ENCODE results near the gene PHF19. TPM values are rescaled to one million over a fixed set of nuclear protein-coding genes. Genes with fewer than 3 reads are reported as not detected.
A peak's percentile ranks its signal among the peaks of the same experiment; 100 is the strongest.

PHF19 gene
- polyA plus RNA-seq, 1 donor (not counting 4 experiments of a cell fraction or from before 2014, with no cell fraction given): 11.7 TPM

GRCh38 chr9:120874226-120875194, 2.5 kb downstream of the PHF19 start:
- peak overlapping the region; percentile 59 for H3K27ac ChIP-seq (ENCODE audit: control insufficient read depth, insufficient read depth, low read length)
- no peaks in the 10 kb centered on the region for H4K20me1 ChIP-seq (ENCODE audit: control insufficient read depth, extremely low read depth, insufficient read depth, low read length)
- TF ChIP-seq CTCF (optimal IDR thresholded peaks at IDR 0.05 in 1 of 3, IDR thresholded peaks at IDR 0.05 in 1 of 3, conservative IDR thresholded peaks at IDR 0.05 in 1 of 3; ENCODE audit: extremely low read depth in 1 of 3, insufficient read depth in 2 of 3, low read length in 3 of 3): no peak
- TF ChIP-seq EZH2 (IDR thresholded peaks at IDR 0.05; ENCODE audit: low read length): no peak
- FAIRE-seq (no peak), DNase-seq (ENCODE audit: low read depth, low spot score) (no peak)
- dilution Hi-C loops (cut with MboI; ENCODE audit: extremely low pct_ligation_motif_present, low sequenced_read_pairs): no loop called here
- no peaks in the 10 kb centered on the region for H3K79me2 ChIP-seq (ENCODE audit: control insufficient read depth, insufficient read depth, low read length)
- H3K9ac ChIP-seq (ENCODE audit: control insufficient read depth, extremely low read depth, insufficient read depth, low read length): no peak overlapping the region
- no peak overlapping the region for H2AFZ ChIP-seq (ENCODE audit: control insufficient read depth, low read length)
- no peaks in the 10 kb centered on the region for H3K27me3 ChIP-seq (ENCODE audit: control insufficient read depth, extremely low read depth, insufficient read depth, low read length)
- H3K4me3 ChIP-seq (ENCODE audit: control insufficient read depth in 2 of 3, extremely low read depth in 1 of 3, insufficient read depth in 2 of 3, low read depth in 1 of 3, low read length in 3 of 3): no peak overlapping the region
- peaks cover 34% of the 10 kb centered on the region for H3K4me1 ChIP-seq (ENCODE audit: control insufficient read depth, extremely low read depth, insufficient read depth, low read length)
- peak overlapping the region; percentile 29 for H3K4me2 ChIP-seq (ENCODE audit: control insufficient read depth, extremely low read depth, insufficient read depth, low read depth, low read length)
- no peaks in the 10 kb centered on the region for H3K9me1 ChIP-seq (ENCODE audit: control insufficient read depth, extremely low read depth, insufficient read depth, low read length)
- H3K9me3 ChIP-seq (ENCODE audit: control insufficient read depth, low read depth, low read length): no peaks in the 10 kb centered on the region
- peaks cover 1 to 20% of the 10 kb centered on the region in 2 experiments for H3K36me3 ChIP-seq (ENCODE audit: control insufficient read depth in 2 of 2, extremely low read depth in 1 of 2, insufficient read depth in 2 of 2, low read length in 2 of 2)

GRCh38 chr9:120873512-120873911, 3.5 kb downstream of the PHF19 start:
- dilution Hi-C loops (cut with MboI; ENCODE audit: extremely low pct_ligation_motif_present, low sequenced_read_pairs): no loop called here
- peak; percentile 92 for DNase-seq (ENCODE audit: low read depth, low spot score)

More at GRCh38 chr9:120873512-120873911, 3.5 kb downstream of the PHF19 start:
- Histone ChIP-seq H3K36me3 (ENCODE audit: control insufficient read depth in 2 of 2, extremely low read depth in 1 of 2, insufficient read depth in 2 of 2, low read length in 2 of 2) (peaks cover 1 to 22% of the 10 kb centered on the region in 2 experiments), H3K4me3 (ENCODE audit: control insufficient read depth in 2 of 3, extremely low read depth in 1 of 3, insufficient read depth in 2 of 3, low read depth in 1 of 3, low read length in 3 of 3) (no peak overlapping the region), H2AFZ (ENCODE audit: control insufficient read depth, low read length) (no peak overlapping the region), H3K9me1 (ENCODE audit: control insufficient read depth, extremely low read depth, insufficient read depth, low read length) (no peaks in the 10 kb centered on the region), H3K27me3 (ENCODE audit: control insufficient read depth, extremely low read depth, insufficient read depth, low read length) (no peaks in the 10 kb centered on the region), H3K9ac (ENCODE audit: control insufficient read depth, extremely low read depth, insufficient read depth, low read length) (no peak overlapping the region), H4K20me1 (ENCODE audit: control insufficient read depth, extremely low read depth, insufficient read depth, low read length) (no peaks in the 10 kb centered on the region), H3K9me3 (ENCODE audit: control insufficient read depth, low read depth, low read length) (no peaks in the 10 kb centered on the region), H3K4me2 (ENCODE audit: control insufficient read depth, extremely low read depth, insufficient read depth, low read depth, low read length) (peak overlapping the region; percentile 40), H3K79me2 (ENCODE audit: control insufficient read depth, insufficient read depth, low read length) (no peaks in the 10 kb centered on the region), H3K27ac (ENCODE audit: control insufficient read depth, insufficient read depth, low read length) (peak overlapping the region; percentile 59), H3K4me1 (ENCODE audit: control insufficient read depth, extremely low read depth, insufficient read depth, low read length) (peaks cover 40% of the 10 kb centered on the region)
- peak; percentile 65 for FAIRE-seq
- TF ChIP-seq EZH2 (IDR thresholded peaks at IDR 0.05; ENCODE audit: low read length) (no peak), CTCF (optimal IDR thresholded peaks at IDR 0.05 in 1 of 3, IDR thresholded peaks at IDR 0.05 in 1 of 3, conservative IDR thresholded peaks at IDR 0.05 in 1 of 3; ENCODE audit: extremely low read depth in 1 of 3, insufficient read depth in 2 of 3, low read length in 3 of 3) (no peak)
